HG03520 (cell line): ENCODE data around the gene TPD52L2.
"Not testable (repeated sequence)": the region's sequence is repeated elsewhere in the genome, so short reads cannot be mapped to it uniquely, and the experiment has no call there.

Source experiments
- ATAC-seq: cut with Tn5 transposase; IDR thresholded peaks from one replicate; pipeline ENCODE4 v1.9.1; 2021; ENCODE audit warnings: mild to moderate bottlenecking, moderate library complexity; ENCODE audit not compliant: unreplicated experiment

The TPD52L2 gene

DNA sequence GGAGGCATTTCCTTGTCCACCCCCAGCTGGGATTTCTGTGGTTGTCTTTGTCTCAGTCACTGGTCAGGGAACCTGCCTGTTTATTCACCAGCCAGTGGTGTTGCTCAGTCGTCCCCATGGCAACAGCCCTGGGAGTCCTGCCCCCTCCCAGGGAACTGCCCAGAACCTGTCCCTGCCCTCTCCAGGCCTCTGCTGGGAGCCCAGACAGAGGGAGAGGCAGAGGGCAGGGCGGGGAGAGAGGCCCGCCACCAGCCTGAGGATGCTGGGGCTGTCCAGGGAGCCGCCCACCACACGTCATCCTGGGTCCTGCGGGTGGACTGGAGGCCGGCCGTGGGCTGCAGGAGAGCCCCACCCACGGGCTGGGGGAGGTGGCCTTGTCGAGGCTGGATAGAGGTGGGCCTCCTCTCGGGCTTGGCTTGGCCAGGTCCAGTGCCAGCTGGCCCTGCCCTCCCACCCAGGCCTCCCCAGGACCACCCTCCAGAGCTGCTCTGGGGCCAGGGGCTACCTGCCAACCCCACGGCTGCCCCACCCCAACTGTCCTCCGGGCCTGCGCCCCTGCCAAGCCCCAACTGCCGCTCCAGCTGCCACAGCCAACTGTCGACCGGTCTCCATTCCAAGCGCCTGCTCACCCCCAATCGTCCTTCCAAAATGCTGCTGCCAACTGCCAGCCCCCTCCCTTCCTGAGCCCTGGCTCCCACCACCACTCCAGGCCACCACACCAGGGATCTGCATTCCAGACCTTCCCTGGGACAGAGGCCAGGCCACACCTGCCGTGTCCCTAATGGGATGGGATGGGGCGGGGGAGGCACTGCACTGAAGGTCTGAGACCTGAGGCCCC is 29.8 kb upstream of the TPD52L2 start:
- ATAC-seq, result no peak

DNA sequence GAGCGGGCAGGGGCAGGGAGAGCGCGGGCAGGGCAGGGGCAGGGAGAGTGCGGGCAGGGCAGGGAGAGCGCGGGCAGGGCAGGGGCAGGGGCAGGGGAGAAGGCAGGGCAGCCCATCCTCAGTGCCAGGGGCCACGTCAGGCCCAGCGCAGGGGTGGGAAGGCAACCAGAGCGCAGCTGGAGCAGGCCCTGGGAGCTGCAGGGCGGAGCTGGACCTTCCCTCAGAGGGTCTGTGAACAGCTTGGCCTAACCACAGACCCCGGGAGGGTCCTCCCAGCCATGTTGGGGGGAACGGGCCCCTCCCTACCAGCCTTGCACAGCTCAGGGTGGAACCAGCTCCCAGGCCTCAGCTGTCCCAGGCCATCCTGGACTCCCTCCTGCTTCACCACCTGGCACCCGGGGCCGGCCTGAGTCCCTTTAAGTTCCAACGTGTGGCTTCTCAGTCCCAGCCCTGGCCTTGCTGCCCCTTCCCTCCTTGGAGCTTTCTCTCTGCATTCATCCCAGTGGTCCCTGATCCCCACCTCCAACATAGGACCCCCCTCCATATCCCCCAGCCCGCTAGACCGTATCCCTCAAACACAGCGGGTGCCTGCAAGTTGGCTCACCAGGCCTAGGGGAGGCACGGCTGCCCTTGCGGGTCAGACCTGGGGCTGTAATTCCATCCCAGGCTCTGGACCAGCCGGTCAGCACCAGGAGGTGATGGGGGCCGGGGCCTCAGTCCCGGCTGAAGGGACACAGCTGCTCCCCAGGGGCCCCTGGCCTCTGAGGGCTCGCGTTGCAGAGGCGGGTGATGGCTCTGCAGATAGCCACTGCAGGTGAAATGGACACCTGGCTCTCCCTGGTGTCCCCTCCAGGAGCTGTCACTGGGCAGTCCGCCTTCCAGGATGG is 28.4 kb upstream of the TPD52L2 start:
- ATAC-seq, result no peak

DNA sequence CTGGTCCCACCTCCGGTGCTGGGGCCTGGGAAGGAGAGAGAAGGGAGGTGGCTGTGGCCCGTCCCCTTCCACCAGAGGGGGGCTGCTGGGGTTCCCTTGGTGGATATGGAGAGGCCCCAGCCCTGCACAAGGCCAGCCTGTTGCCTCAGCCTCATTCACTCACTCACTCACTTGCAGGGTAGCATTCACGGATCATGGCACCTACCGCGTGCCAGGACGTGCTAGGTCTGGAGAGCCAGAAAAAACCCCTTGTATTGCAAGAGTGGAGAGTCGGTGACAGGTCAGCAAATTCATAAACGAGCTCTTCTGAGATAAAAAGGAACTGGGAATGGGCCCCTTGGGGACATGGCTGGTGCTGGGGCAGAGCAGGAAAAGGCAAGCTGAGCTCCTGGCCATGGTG is 27.6 kb upstream of the TPD52L2 start:
- ATAC-seq, result no peak

DNA sequence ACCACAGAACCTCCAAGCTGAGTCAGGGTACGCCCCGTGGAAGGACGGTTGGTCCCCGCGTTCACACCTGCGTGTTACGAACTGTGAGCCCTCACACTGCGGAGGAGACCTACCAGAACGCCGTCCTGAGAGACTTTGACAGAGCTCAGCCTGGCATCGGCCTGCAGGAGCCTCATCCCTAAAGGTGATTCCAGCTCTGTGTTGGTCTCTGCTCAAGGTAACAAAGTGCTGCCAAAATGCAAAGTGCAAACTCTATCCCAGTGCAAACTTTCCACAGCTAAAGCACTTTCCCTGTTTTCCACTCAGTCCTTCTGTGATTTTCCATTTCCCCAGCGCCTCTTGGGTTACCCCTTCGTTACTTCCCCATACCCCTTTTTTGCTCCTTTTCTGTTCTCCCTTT is 25.4 kb upstream of the TPD52L2 start:
- no peak for ATAC-seq

DNA sequence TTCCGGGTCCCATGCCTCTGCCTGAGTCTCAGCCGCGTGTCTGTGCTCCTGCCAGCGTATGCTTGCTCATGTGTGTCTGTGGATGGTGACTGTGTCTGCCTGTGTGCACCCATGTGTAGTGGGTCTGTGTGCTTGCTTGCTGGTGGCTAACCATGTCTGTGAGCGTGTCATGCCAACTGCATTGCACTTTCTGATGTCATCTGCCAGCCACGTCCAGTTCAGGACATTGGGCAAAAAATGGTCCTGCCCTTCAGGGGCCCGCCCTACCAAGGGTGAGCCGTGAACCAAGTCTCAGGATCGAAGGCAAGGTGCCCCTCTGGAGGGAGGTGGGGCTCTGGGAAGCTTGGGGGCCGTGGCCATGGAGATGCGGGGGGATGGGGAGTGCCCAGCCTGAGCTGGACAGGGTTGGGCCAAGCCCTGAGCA is 24.7 kb upstream of the TPD52L2 start:
- no peak for ATAC-seq

DNA sequence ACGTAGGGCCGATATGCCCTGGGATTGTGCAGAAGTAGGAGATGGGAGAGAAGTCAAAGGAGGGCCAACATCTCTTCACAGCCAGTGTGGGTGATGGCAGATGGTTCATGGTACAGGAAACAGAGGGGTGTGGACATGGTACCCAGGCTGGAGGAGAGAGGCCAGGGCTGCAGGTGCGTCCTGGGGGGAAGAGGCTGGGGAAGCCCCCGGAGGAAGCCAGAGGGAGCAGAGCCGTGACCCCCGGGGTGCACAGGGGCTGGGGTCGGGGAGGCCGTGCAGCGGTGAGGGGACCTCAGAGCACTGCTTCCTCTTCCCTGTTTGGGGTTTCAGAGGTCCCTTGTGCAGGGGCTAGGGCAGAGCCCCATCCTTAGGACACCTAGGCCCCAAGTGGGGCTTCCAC is 22.8 kb upstream of the TPD52L2 start:
- ATAC-seq, result no peak

DNA sequence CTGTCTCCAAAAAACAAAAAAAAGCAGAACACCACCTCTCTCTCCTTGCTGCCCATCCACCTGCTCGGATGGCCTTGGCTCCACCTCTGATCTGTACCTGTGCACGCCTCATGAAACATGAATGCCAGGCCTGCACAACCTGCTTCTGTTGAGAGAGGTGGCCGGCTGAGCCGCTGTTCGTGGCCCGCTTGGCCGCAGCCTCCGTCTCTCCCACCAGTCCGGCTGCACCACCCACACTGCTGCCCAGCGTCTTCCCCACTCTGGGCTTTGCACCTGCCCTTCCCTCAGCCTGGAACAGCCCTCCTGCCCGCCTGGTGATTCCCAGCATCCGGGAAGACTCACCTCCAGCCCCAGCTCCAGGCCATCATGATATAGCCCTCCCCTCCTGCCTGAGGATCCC is 21.8 kb upstream of the TPD52L2 start:
- no peak for ATAC-seq

DNA sequence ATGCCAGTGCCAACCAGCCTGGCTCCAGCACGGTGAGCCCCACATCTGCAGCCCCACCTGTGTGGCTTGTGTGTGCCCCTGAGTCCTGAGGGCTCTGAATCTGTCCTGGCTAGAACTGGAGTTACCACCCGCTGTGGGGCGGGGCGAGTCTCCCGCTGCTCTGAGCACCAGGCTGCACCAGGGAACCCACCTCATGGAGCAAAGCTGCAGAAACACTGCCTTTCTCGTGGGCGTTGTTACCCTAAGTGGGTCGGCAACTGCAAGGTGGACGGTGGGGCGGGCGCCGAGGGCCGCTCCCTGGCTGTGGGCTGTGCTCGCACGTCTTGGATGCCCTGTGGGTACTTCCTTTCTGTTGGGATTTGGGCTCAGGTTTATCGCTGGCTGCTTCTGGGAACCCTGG is 21.3 kb upstream of the TPD52L2 start:
- ATAC-seq, result no peak

DNA sequence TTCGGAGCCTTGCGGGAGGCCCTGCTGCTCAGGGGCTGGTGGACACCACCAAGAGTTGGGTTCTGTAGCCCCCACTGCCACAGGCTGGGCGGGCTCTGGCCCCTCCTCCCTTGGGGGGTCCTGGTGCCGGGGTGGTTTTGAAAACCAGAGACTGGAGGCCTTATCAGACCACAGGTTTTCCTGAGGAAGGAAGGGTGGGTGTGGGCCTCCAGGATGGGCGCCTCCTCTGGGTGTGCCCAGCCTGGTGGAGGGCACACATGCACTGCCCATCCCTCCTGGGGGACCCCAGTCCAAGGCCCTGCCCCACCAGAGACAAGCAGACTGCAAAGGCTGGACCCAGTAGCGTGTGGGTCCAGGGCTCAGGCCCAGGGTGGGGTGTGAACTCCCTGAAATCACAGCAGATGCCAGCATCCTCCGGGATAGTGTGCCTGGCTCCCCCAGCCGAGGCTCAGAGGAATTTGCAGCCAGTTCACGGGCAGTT is 20.5 kb upstream of the TPD52L2 start:
- no peak for ATAC-seq

DNA sequence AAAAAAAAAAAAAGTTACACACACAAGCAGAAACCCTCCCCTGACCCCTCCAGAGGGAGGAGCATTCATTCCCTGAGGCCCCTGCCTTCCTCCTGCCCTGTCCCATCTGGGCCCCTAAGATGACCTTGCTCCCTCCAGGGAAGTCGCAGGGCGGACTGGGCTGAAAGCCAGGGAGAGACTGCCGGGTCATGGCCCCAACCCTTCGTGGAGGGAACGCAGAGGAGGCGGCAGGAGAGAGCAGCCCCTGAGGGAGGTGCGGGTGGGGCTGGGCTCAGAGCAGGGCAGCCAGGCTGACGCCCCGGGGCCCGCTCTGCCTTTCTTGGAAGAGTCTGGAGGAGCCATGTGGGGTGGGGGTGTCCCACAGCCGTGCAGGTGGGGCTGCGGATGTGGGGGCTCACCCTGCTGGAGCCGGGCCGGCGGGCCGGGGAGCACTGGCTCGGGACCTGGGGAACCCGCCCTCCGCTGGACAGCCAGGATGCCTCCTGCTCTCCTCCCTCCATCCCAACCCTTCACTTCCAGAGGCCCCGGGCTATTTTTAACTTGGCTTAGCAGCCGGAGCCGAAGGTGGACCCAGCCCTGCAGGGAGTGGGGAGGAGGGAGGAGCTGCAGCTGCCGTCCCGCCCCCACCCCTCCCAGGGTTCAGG is 18.8 kb upstream of the TPD52L2 start:
- ATAC-seq, result no peak

DNA sequence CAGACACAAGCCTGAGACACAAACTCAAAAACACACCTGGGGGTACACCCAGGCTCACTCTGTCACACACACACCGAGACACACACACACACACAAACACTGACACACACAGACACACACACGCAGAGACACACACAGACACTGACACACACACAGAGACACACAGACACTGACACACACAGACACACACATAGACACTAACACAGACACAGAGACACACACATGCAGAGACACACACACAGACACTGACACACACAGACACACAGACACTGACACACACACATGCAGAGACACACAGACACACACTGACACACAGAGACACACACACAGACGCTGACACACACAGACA is 18.2 kb upstream of the TPD52L2 start:
- ATAC-seq, result no peak

DNA sequence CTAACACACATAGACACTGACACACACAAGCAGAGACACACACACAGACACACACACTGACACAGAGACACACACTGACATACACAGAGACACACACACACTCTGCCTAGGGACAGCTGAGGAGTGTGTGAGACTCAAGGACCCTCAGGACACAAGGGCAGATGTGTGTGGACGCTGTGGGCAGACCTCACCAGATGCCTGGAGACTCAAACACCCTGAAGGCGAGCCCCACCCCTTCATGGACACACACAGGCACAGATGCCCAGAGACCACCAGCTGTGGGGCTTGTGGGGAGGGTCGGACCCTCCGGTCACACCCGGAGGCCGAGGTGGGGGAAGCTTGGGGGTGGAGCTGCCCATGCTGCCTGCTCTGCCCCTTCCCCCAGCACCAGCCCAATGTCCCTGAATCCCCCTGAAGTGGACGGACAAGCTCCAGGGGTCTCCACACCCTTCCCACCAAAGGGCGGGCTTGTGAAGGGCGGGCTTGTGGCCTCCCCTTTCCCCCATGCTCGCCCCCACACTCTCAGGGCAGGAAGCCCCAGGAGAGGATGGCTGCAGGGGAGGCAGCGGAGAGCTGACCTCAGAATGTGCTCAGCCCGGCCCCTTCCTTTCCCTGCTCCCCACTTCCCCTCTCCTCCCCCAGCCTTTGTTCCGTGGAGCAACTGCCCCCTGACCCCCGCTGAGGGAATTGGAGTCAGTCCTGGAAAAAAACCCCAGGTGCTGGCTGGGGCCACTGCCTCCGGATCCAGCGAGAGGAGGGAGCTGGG is 17.6 kb upstream of the TPD52L2 start:
- no peak for ATAC-seq

DNA sequence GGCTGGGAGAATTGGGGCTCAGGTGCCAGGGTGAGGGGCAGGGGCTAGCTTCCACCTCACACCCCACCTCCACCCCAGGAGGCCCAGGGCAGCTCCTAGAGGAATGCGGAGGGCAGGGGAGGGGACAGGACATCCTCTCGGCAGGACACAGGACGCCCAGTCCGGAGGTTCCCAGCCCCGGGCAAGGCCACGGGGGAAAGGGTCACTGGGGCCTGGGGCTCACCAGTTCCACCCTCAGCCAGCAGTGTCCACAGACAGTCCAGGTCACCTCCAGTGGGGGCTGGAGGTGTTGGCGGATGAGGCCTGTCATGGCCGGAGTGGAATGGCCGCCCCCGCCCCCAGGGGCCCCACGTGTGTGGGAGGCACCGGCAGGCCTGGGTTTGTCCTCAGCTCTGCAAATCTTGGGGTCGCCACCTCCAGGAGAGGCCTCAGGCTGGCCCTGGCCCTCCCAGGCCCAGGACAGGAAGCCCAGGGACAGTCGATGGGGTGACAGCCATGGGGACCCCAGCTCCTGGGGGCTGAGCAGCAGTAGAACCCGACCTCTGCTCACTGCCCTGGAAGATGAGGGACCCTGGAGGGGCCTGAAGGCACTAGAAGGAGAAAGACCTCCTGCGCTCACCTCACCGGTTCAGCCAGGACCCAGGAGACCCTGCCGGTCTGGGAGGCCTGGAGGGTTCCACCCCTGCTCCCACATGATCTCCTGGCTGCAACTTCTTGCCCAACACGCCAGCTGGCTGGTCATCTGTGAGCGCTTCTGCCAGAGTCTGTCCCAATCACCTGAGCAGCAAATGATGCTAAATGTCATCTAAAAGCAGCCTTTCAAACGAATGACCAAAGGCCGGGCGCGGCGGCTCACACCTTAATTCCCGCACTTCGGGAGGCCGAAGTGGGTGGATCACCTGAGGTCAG is 16.8 kb upstream of the TPD52L2 start:
- ATAC-seq, result no peak

DNA sequence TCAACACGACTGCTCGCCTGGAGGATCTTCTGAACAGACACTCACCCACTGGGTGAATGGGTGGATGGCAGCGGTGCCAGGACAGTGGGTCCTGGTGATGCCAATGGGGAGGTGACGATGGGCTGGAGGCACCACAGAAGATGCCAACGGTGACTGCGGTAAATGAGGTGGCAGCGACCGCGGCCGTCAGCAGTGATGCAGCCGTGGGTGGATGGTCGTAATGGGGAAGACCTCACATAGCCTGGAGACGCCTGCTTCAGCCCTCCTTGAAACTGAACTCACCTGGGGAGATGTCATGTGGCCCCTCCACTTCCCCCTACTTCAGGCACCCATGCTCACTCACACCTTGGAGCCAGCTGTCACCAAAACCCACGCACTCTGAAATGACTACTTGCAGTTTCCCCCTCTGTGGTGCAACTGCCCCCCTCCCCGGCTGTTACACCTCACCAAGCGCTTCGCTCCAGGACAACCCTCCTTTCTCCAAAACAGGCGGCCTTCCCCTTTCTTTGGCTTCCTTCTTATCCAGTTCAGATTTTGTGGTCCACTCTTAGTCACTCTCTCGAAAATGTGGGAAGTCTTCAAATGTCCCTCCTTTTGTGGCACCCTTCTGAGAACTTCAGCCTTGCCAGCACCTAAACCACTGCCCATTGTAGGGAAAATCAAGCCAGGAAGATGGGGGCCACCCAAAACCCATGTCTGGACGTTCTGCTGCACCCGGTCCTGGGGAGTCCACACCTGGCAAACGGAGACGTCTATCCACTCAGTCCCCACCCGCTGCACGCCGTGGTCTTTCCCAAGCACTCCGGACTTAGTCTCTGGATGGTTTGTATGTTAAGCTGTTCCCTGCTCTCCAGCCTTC is 14.2 kb upstream of the TPD52L2 start:
- peak; percentile 75 for ATAC-seq

DNA sequence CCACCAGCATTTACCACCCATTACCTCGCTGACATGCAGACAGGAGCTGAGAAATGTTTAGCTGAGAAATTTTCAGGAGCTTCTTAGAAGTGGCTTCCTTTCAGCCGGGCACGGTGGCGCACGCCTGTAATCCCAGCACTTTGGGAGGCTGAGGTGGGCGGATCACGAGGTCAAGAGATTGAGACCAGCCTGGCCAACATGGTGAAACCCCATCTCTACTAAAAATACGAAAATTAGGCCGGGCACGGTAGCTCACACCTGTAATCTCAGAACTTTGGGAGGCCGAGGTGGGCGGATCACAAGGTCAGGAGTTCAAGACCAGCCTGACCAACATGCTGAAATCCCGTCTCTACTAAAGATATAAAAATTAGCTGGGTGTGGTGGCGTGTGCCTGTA is 13.5 kb upstream of the TPD52L2 start:
- ATAC-seq, result not testable (repeated sequence)

DNA sequence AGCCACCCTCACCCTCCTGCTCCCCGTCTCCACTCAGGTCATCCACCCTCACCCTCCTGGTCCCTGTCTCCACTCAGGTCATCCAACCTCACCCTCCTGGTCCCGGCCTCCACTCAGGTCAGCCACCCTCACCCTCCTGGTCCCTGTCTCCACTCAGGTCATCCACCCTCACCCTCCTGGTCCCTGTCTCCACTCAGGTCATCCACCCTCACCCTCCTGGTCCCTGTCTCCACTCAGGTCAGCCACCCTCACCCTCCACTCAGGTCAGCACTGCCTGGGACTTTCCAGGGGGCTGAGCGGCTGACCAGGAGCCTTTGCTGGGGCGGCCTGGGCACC is 11.4 kb upstream of the TPD52L2 start:
- not testable (repeated sequence) for ATAC-seq

DNA sequence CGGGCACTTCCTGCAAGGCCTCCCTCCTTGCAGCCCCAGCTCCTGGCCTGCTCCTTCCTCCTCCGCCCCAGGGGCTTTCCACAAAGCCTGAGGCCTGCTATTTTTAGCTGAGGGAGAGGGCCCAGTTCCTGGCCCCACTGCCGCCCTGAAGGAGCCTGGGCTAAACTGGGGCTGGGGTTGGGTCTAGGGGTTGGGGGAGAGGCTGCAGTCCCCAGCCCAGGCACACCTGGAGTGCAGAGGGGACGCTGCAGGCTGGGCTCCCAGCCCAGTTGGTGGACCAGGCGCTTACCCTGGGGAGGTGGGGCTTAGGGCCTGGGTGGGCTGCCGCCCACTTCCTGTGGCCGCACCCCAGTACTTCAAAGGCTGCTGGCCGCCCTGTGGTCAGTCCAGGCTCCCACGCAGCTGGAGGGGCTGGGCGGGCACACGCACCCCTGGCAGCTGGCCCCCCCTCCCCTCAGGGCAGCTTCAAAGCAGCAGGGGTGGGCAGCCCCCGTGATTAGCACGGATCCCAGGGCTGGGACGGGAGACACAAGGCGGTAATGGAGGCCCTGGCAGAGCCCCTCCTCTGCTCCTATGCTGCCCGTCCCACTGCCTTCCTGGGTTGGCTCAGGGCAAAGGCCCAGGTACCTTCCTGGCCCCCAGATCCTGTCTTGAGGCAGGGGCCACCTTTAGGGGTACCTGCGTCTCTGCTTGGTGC is 10.9 kb upstream of the TPD52L2 start:
- no peak for ATAC-seq

DNA sequence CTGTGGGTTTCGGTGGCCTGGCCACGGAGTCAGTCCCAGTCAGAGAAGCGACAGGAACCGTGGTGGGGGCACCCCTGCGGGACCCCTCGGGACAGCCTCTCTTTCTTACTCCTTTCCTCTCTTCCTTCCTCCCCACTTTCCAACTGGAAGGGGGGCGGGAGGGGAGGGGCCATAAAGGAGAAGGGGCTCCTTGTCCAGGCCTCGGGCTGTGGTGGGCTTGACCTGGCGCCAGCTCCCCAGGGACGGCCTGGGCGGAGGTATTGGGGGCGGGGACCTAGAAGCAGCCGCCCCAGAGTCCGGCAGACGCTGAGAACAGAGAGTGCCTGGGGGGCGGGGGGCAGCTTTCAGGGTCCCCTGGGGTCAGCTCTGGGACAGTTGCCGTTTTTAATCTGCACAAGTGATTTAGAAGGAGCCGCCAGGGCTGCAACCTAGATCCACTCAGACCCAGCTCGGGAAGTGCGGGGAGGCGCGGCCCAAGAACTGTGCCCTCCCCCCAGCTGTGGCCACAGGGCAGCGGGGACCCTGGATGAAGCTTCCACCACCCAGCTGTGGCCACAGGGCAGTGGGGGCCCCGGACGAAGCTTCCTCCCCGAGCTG is 10.2 kb upstream of the TPD52L2 start:
- ATAC-seq, result no peak
